Osteocyte (in vitro differentiated cells): ENCODE measurements around the gene RASAL2. TPM values are rescaled to one million over a fixed set of nuclear protein-coding genes. Genes with fewer than 3 reads are reported as not detected.
A peak's percentile ranks its signal among the peaks of the same experiment; 100 is the strongest.

Experiments used
- DNase-seq: peaks from one replicate; pipeline ENCODE4 v3.0.0; 2021; ENCODE audit warnings: mixed read lengths; ENCODE audit not compliant: unreplicated experiment; ENCODE audit errors: extremely low spot score
- H3K27ac Mint-ChIP-seq: one replicate; pipeline ENCODE4 v1.8.0; 2021; ENCODE audit warnings: mild to moderate bottlenecking, mixed read lengths; ENCODE audit not compliant: unreplicated experiment
- H3K27me3 Mint-ChIP-seq: one replicate; pipeline ENCODE4 v1.8.0; 2021; ENCODE audit warnings: mixed read lengths; ENCODE audit not compliant: unreplicated experiment
- H3K36me3 Mint-ChIP-seq: one replicate; pipeline ENCODE4 v1.8.0; 2021; ENCODE audit warnings: mixed read lengths; ENCODE audit not compliant: unreplicated experiment
- H3K4me1 Mint-ChIP-seq: one replicate; pipeline ENCODE4 v1.8.0; 2021; ENCODE audit warnings: mixed read lengths; ENCODE audit not compliant: unreplicated experiment
- H3K4me3 Mint-ChIP-seq: one replicate; pipeline ENCODE4 v1.8.0; 2021; ENCODE audit warnings: mild to moderate bottlenecking, moderate library complexity, mixed read lengths; ENCODE audit not compliant: unreplicated experiment
- H3K9me3 Mint-ChIP-seq: one replicate; pipeline ENCODE4 v1.8.0; 2021; ENCODE audit warnings: mixed read lengths; ENCODE audit not compliant: unreplicated experiment
- CTCF ChIP-seq: fragments of 200-600 bp; sonication (generic); IDR thresholded peaks from 2 replicates; pipeline ENCODE4 v1.5.0; 2021; ENCODE audit warnings: antibody characterized with exemption, mild to moderate bottlenecking, moderate library complexity
- total RNA-seq: library from RNA; stranded (reverse); gene quantifications from 2 replicates; pipeline ENCODE4 v1.2.1, GENCODE V29; 2021

Gene RASAL2
- total RNA-seq, 1 donor from 2014 or later, result 34.2 TPM

- no peak overlapping the region for H3K4me3 Mint-ChIP-seq
- no peak for DNase-seq
- no peaks in the 10 kb centered on the region for H3K27me3 Mint-ChIP-seq
- H3K9me3 Mint-ChIP-seq, result peaks cover 40% of the 10 kb centered on the region
- TF ChIP-seq CTCF, result no peak
- H3K36me3 Mint-ChIP-seq, result peaks cover 39% of the 10 kb centered on the region
- no peak overlapping the region for H3K27ac Mint-ChIP-seq
- no peaks in the 10 kb centered on the region for H3K4me1 Mint-ChIP-seq
These were observed 116.0 kb downstream of the RASAL2 start for GRCh38 chr1:178209935-178210334.

GRCh38 chr1:178218550-178218949 lies 124.6 kb downstream of the RASAL2 start:
- Mint-ChIP-seq H3K27ac (no peak overlapping the region), H3K36me3 (peaks cover 10% of the 10 kb centered on the region), H3K4me3 (no peak overlapping the region), H3K27me3 (no peaks in the 10 kb centered on the region), H3K4me1 (no peaks in the 10 kb centered on the region), H3K9me3 (no peaks in the 10 kb centered on the region)
- no peak for TF ChIP-seq CTCF
- no peak for DNase-seq

DNA sequence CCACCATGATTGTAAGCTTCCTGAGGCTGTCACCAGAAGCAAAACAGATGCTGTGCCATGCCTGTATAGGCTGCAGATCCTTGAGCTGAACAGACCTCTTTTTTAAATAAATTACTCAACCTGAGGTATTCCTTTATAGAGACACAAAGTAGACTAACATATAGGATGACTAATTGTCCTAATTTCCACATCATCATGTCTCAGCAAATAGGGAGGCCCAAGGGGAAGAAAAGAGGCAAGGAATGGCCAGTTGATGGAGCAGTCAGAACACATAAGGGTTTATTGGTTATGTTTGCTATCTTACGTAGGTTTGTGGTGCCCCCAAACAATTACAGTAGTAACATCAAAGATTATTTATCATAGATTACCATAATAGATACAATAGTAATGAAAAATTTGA lies 126.2 kb downstream of the RASAL2 start:
- H3K4me3 Mint-ChIP-seq, result no peak overlapping the region
- H3K9me3 Mint-ChIP-seq, result no peaks in the 10 kb centered on the region
- no peaks in the 10 kb centered on the region for H3K27me3 Mint-ChIP-seq
- no peak for DNase-seq
- TF ChIP-seq CTCF, result no peak
- peaks cover 8% of the 10 kb centered on the region for H3K36me3 Mint-ChIP-seq
- no peak overlapping the region for H3K27ac Mint-ChIP-seq
- no peaks in the 10 kb centered on the region for H3K4me1 Mint-ChIP-seq

GRCh38 chr1:178223289-178223688 lies 129.4 kb downstream of the RASAL2 start:
- H3K27me3 Mint-ChIP-seq, result no peaks in the 10 kb centered on the region
- peaks cover 2% of the 10 kb centered on the region for H3K4me1 Mint-ChIP-seq
- no peaks in the 10 kb centered on the region for H3K9me3 Mint-ChIP-seq
- TF ChIP-seq CTCF, result no peak
- no peak for DNase-seq
- H3K36me3 Mint-ChIP-seq, result peaks cover 2% of the 10 kb centered on the region
- peak overlapping the region; percentile 31 for H3K27ac Mint-ChIP-seq
- H3K4me3 Mint-ChIP-seq, result no peak overlapping the region

- H3K4me1 Mint-ChIP-seq, result peaks cover 2% of the 10 kb centered on the region
- no peak for DNase-seq
- H3K4me3 Mint-ChIP-seq, result no peak overlapping the region
- no peak for TF ChIP-seq CTCF
- peaks cover 2% of the 10 kb centered on the region for H3K36me3 Mint-ChIP-seq
- H3K9me3 Mint-ChIP-seq, result no peaks in the 10 kb centered on the region
- no peaks in the 10 kb centered on the region for H3K27me3 Mint-ChIP-seq
- H3K27ac Mint-ChIP-seq, result no peak overlapping the region
These were observed 130.5 kb downstream of the RASAL2 start for GRCh38 chr1:178224358-178224757.
